Ectodermal cell (in vitro differentiated cells): ENCODE measurements around the gene CACNA1B.

Experiments used
- H3K27ac ChIP-seq: 2 replicates; pipeline ENCODE4 v1.7.0; 2013; ENCODE audit warnings: mild to moderate bottlenecking, low read depth, low read length; ENCODE audit not compliant: insufficient read depth, poor library complexity, severe bottlenecking
- H3K27me3 ChIP-seq: 2 replicates; pipeline ENCODE4 v1.7.0; 2013; ENCODE audit warnings: mild to moderate bottlenecking, low read length; ENCODE audit not compliant: insufficient read depth, control insufficient read depth, poor library complexity, severe bottlenecking
- H3K36me3 ChIP-seq: one replicate; pipeline ENCODE4 v1.7.0; 2013; ENCODE audit warnings: low read length; ENCODE audit not compliant: control insufficient read depth, insufficient read depth
- H3K4me1 ChIP-seq: one replicate; pipeline ENCODE4 v1.7.0; 2013; ENCODE audit warnings: low read length; ENCODE audit not compliant: control insufficient read depth, insufficient read depth
- H3K4me3 ChIP-seq: 2 replicates; pipeline ENCODE4 v1.7.0; 2013; ENCODE audit warnings: low read depth, low read length, control low read depth; ENCODE audit not compliant: insufficient read depth
- H3K9me3 ChIP-seq: 2 replicates; pipeline ENCODE4 v1.7.0; 2013; ENCODE audit warnings: mild to moderate bottlenecking, low read length, moderate library complexity; ENCODE audit not compliant: control insufficient read depth
- WGBS, 2 experiments: methylation state at CpG; one replicate each; pipeline ENCODE4 v1.1.7; 2013; ENCODE audit warnings: missing lambda C conversion rate in 2 of 2; 5-methylcytosine and 5-hydroxymethylcytosine counted together

Gene CACNA1B

GRCh38 chr9:137965177-137965795, 87.7 kb downstream of the CACNA1B start:
- H3K27me3 ChIP-seq: no peaks in the 10 kb centered on the region
- no peak overlapping the region for H3K27ac ChIP-seq
- H3K36me3 ChIP-seq: no peaks in the 10 kb centered on the region
- 88 to 90% methylated on average over 9 of the region's 9 CpGs for WGBS, 2 experiments
- H3K4me1 ChIP-seq: no peaks in the 10 kb centered on the region
- no peak overlapping the region for H3K4me3 ChIP-seq
- H3K9me3 ChIP-seq: no peaks in the 10 kb centered on the region

GRCh38 chr9:137967280-137967953, 89.8 kb downstream of the CACNA1B start:
- 91 to 93% methylated on average over 17 of the region's 17 CpGs for WGBS, 2 experiments
- no peak overlapping the region for H3K27ac ChIP-seq
- no peak overlapping the region for H3K4me3 ChIP-seq
- H3K4me1 ChIP-seq: no peaks in the 10 kb centered on the region
- no peaks in the 10 kb centered on the region for H3K27me3 ChIP-seq
- no peaks in the 10 kb centered on the region for H3K36me3 ChIP-seq
- H3K9me3 ChIP-seq: no peaks in the 10 kb centered on the region

GRCh38 chr9:137968235-137968634, 90.7 kb downstream of the CACNA1B start:
- Histone ChIP-seq H3K9me3 (no peaks in the 10 kb centered on the region), H3K4me3 (no peak overlapping the region), H3K4me1 (no peaks in the 10 kb centered on the region), H3K27ac (no peak overlapping the region), H3K36me3 (no peaks in the 10 kb centered on the region), H3K27me3 (no peaks in the 10 kb centered on the region)
- 79 to 83% methylated on average over 10 of the region's 10 CpGs for WGBS, 2 experiments

- WGBS, 2 experiments: 86 to 90% methylated on average over 8 of the region's 8 CpGs
- H3K4me3 ChIP-seq: no peak overlapping the region
- H3K27ac ChIP-seq: no peak overlapping the region
- no peaks in the 10 kb centered on the region for H3K27me3 ChIP-seq
- H3K9me3 ChIP-seq: no peaks in the 10 kb centered on the region
- no peaks in the 10 kb centered on the region for H3K4me1 ChIP-seq
- H3K36me3 ChIP-seq: no peaks in the 10 kb centered on the region
Measured at GRCh38 chr9:137969008-137969407, 91.4 kb downstream of the CACNA1B start.

GRCh38 chr9:137969685-137970084, 92.1 kb downstream of the CACNA1B start:
- H3K27me3 ChIP-seq: no peaks in the 10 kb centered on the region
- H3K36me3 ChIP-seq: no peaks in the 10 kb centered on the region
- no peaks in the 10 kb centered on the region for H3K9me3 ChIP-seq
- no peaks in the 10 kb centered on the region for H3K4me1 ChIP-seq
- 81 to 85% methylated on average over 3 of the region's 3 CpGs for WGBS, 2 experiments
- H3K4me3 ChIP-seq: no peak overlapping the region
- no peak overlapping the region for H3K27ac ChIP-seq

GRCh38 chr9:137970098-137970497, 92.5 kb downstream of the CACNA1B start:
- H3K4me3 ChIP-seq: no peak overlapping the region
- no peaks in the 10 kb centered on the region for H3K36me3 ChIP-seq
- H3K4me1 ChIP-seq: no peaks in the 10 kb centered on the region
- H3K27ac ChIP-seq: no peak overlapping the region
- no peaks in the 10 kb centered on the region for H3K9me3 ChIP-seq
- no peaks in the 10 kb centered on the region for H3K27me3 ChIP-seq

GRCh38 chr9:137970686-137971476, 93.3 kb downstream of the CACNA1B start:
- WGBS, 2 experiments: 93% methylated on average over 18 of the region's 18 CpGs
- Histone ChIP-seq H3K27ac (no peak overlapping the region), H3K36me3 (no peaks in the 10 kb centered on the region), H3K4me1 (no peaks in the 10 kb centered on the region), H3K9me3 (no peaks in the 10 kb centered on the region), H3K27me3 (no peaks in the 10 kb centered on the region), H3K4me3 (no peak overlapping the region)

- 93% methylated on average over 16 of the region's 16 CpGs for WGBS, 2 experiments
- no peak overlapping the region for H3K27ac ChIP-seq
- H3K9me3 ChIP-seq: no peaks in the 10 kb centered on the region
- no peaks in the 10 kb centered on the region for H3K4me1 ChIP-seq
- no peaks in the 10 kb centered on the region for H3K27me3 ChIP-seq
- no peak overlapping the region for H3K4me3 ChIP-seq
- H3K36me3 ChIP-seq: no peaks in the 10 kb centered on the region
Measured at GRCh38 chr9:137971477-137972138, 94.0 kb downstream of the CACNA1B start.

- Histone ChIP-seq H3K9me3 (no peaks in the 10 kb centered on the region), H3K4me3 (no peak overlapping the region), H3K27me3 (no peaks in the 10 kb centered on the region), H3K27ac (no peak overlapping the region), H3K36me3 (no peaks in the 10 kb centered on the region), H3K4me1 (no peaks in the 10 kb centered on the region)
- 91% methylated on average over 16 of the region's 16 CpGs for WGBS, 2 experiments
Measured at GRCh38 chr9:137972355-137972987, 94.9 kb downstream of the CACNA1B start.
